Fibroblast of lung (primary cell): ENCODE measurements around the gene DLGAP3.

Source experiments
- CTCF ChIP-seq, 2 donors: IDR thresholded peaks in 1 of 2; conservative IDR thresholded peaks in 1 of 2; 1 replicate in 1 of 2; 2 replicates in 1 of 2; pipeline ENCODE4 v1.5.1; 2011 to 2012; ENCODE audit warnings: low read length in 2 of 2, control low read depth in 1 of 2, inconsistent platforms in 1 of 2, low read depth in 1 of 2, mild to moderate bottlenecking in 1 of 2
- EZH2 ChIP-seq: IDR thresholded peaks from 2 replicates; pipeline ENCODE4 v1.5.1; 2012; ENCODE audit warnings: low read length, control low read depth, mild to moderate bottlenecking; ENCODE audit errors: missing control alignments

- TF ChIP-seq CTCF (conservative IDR thresholded peaks at IDR 0.05 in 1 of 2, IDR thresholded peaks at IDR 0.05 in 1 of 2; ENCODE audit: low read depth in 1 of 2, low read length in 2 of 2) (no peak), EZH2 (no peak)
Measured at GRCh38 chr1:34856697-34857096, 72.8 kb downstream of the DLGAP3 start.
